ENCODE measurements around the gene ATP5PD. TPM values are rescaled to one million over a fixed set of nuclear protein-coding genes. Genes with fewer than 3 reads are reported as not detected.

The ATP5PD gene
- total RNA-seq: 415 and 418 TPM in 2 replicates

GRCh38 chr17:75046407-75047289, at the start of gene ATP5PD, which contains the start of gene KCTD2:
ATP5PD (minus strand) TSS chr17:75046969; CDS start chr17:75042650, 4,319 bp downstream.
KCTD2 (plus strand) TSS chr17:75047225; CDS start chr17:75047251, 26 bp downstream.

DNA sequence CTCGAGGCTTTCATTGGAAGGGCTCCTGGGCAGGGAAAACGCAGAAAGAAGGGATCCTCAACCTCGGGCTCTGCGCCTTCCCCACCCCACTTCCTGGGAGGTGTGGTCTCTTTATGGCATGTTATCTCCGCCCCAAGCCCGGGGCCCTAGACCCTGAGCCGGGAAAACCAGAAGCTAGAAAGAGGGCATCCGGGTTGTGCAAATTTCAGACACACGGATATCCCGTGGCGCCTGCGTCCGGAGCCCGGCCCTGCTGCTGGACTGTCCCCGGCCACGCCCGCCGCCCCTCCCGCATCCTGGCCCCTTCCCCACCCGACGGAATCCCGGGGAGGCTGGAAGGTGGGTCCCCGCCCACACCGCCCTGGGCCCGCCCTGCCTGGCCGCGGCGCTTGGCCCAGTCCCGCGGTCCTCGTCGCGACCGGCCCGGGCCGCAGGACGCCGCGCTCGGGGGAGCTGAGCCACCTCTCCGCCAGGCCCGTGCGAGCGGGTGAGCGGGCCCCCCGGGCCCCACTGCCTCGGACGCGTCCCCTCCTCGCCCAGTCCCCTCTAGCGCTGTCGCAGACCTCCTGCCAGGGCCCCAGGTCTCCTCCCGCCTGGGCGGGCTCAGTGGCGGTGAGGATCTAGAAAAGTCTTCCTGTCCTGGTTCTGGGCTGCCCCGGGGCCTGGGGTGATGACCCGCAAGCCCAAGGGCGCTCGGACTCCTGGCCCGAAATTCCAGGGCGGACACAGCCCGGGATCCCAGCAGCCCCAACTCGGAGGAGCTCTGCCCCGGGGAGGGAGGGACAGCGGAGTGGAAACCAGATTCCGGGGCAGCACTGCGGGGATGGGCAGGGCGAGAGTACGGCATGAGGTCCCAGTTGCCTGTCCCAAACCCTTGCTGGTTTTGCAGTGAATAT, 41.0 kb upstream of the ATP5PD start, which contains the start of gene SLC16A5:
TSS of gene SLC16A5 (plus strand) at position 397 of the 896 bp plus-strand sequence. CDS start 5,683 bp downstream, outside the sequence.

GRCh38 chr17:75012346-75013091, 34.2 kb downstream of the ATP5PD start, which contains the start of gene MRPL58:
MRPL58 (plus strand) TSS chr17:75012670; CDS start chr17:75012687, 17 bp downstream.

Small RNA genes lying within 50 kb of the gene (small RNA-seq; reads per million reads assigned to genes)
- gene AC111186.1 (not detected), gene RF00019 (not detected), gene RN7SL573P (not detected), gene RNU6-362P (not detected)

Other genes starting within 250 kb of the ATP5PD start
- gene GRIN2C, start 187.1 kb downstream of the ATP5PD start, total RNA-seq: under 0.01 and 0.11 TPM in 2 replicates
- 8.5 and 14.3 TPM in 2 replicates for gene FDXR, start 174.0 kb downstream of the ATP5PD start, total RNA-seq
- gene FADS6, start 153.3 kb downstream of the ATP5PD start, total RNA-seq: not detected in 2 replicates
- not detected in 2 replicates for gene USH1G, start 123.7 kb downstream of the ATP5PD start, total RNA-seq
- gene OTOP2, start 122.7 kb downstream of the ATP5PD start, total RNA-seq: not detected in 2 replicates
- not detected in 2 replicates for gene OTOP3, start 111.1 kb downstream of the ATP5PD start, total RNA-seq
- 0.32 TPM in 1 of 2 replicates, not detected in the other for gene HID1, start 74.2 kb downstream of the ATP5PD start, total RNA-seq
- 15.2 and 15.7 TPM in 2 replicates for gene CDR2L, start 59.3 kb downstream of the ATP5PD start, total RNA-seq
- gene MRPL58, start 34.3 kb downstream of the ATP5PD start, total RNA-seq: 25.7 and 35.7 TPM in 2 replicates
- gene KCTD2, start 256 bp upstream of the ATP5PD start, total RNA-seq: 26.9 and 29.1 TPM in 2 replicates
- gene SLC16A5, start 41.0 kb upstream of the ATP5PD start, total RNA-seq: 14.6 and 15.5 TPM in 2 replicates
- gene ARMC7, start 63.0 kb upstream of the ATP5PD start, total RNA-seq: 3.3 and 4.1 TPM in 2 replicates
- 35.3 and 51.9 TPM in 2 replicates for gene NT5C, start 84.8 kb upstream of the ATP5PD start, total RNA-seq
- gene JPT1, start 107.5 kb upstream of the ATP5PD start, total RNA-seq: 86.7 and 87.4 TPM in 2 replicates
- 104 and 119 TPM in 2 replicates for gene SUMO2, start 136.0 kb upstream of the ATP5PD start, total RNA-seq
- 23.7 and 24.1 TPM in 2 replicates for gene NUP85, start 158.7 kb upstream of the ATP5PD start, total RNA-seq
- 11.9 and 15.3 TPM in 2 replicates for gene GGA3, start 214.6 kb upstream of the ATP5PD start, total RNA-seq
- 35.3 and 35.4 TPM in 2 replicates for gene MRPS7, start 214.9 kb upstream of the ATP5PD start, total RNA-seq
- 6.2 and 8.0 TPM in 2 replicates for gene MIF4GD, start 224.3 kb upstream of the ATP5PD start, total RNA-seq
- 3.5 and 5.0 TPM in 2 replicates for gene SLC25A19, start 242.5 kb upstream of the ATP5PD start, total RNA-seq